ENCODE measurements around the gene ESRP2. TPM values are rescaled to one million over a fixed set of nuclear protein-coding genes. Genes with fewer than 3 reads are reported as not detected.

ESRP2 gene
- total and polyA plus RNA-seq, 9 of the 15 experiments (the other 6 are each of a cell fraction or from before 2014, with no cell fraction given) = 0.05 to 0.15 (median 0.07) TPM; not detected in 6

DNA sequence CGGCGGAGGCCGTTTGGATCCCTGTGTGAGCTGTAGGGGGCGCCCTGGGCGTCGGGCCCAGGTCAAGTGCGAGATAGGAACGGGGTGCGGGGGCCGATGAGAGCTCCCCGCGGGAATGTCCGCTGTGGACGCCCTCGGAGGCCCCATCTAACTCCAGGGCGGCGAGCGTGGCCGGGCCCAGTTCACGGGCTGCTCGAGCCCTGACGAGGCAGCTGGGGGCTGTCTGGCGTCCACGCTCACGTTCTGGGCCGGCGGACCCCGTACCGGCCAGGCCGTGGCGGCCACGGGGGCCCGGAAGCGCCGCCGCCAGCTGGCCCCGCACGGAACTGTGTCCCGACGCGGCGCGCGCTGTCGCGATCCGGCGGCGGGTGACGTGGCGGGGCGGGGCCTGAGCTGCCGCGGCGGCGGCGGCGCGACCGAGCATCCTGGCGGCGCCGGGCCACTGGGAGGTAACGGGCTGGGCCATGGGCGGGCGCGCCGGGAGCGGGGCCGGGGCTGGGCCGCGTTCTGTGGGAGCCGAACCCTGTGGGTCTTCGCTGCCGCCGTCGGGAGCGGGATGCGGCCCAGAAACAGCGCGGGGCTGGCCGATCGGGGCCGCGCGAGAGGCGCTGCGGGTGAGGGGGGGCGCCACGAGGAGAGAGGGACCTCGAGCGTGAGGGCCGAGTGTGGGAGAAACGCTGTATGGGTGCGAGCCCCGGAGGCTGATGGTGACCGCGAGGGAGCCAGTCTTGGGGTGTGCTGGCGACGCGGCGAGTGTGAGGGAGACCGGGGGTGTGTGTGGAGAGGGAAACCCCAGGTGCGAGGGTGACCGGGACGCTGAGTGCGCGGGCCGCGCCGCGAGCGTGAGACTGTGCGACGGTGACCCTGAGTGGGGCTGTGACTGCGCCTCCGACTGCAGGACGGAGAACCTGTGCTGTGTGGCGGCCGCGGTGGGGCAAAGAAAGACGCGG lies 28.5 kb upstream of the ESRP2 start, which contains the start of gene SLC7A6 (continued):
- TF ChIP-seq, protein P1, sequence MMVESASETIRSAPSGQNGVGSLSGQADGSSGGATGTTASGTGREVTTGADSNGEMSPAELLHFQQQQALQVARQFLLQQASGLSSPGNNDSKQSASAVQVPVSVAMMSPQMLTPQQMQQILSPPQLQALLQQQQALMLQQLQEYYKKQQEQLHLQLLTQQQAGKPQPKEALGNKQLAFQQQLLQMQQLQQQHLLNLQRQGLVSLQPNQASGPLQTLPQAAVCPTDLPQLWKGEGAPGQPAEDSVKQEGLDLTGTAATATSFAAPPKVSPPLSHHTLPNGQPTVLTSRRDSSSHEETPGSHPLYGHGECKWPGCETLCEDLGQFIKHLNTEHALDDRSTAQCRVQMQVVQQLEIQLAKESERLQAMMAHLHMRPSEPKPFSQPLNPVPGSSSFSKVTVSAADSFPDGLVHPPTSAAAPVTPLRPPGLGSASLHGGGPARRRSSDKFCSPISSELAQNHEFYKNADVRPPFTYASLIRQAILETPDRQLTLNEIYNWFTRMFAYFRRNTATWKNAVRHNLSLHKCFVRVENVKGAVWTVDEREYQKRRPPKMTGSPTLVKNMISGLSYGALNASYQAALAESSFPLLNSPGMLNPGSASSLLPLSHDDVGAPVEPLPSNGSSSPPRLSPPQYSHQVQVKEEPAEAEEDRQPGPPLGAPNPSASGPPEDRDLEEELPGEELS (CRISPR knock-in tag; IDR thresholded peaks at IDR 0.05; ENCODE audit: borderline replicate concordance) = 0 out of 2 replicates have a peak, but pooled peaks have one; percentile 64
- TF ChIP-seq ZNF407 (IDR thresholded peaks at IDR 0.05; ENCODE audit: low read depth) (no peak), BRD4 (IDR thresholded peaks at IDR 0.05) (0 out of 2 replicates have a peak, but pooled peaks have one; percentile 26), HMG20B (CRISPR knock-in tag; IDR thresholded peaks at IDR 0.05) (no peak), NCOA4 (IDR thresholded peaks at IDR 0.05; ENCODE audit: partially characterized antibody) (no peak), SMAD3 (CRISPR knock-in tag; conservative IDR thresholded peaks at IDR 0.05) (0 out of 2 replicates have a peak, but pooled peaks have one; percentile 39), L3MBTL2 (IDR thresholded peaks at IDR 0.05) (peak; percentile 82), U2AF1 (optimal IDR thresholded peaks at IDR 0.05; ENCODE audit: low read depth, low read length) (peak; percentile 43), ELF4 (CRISPR knock-in tag; IDR thresholded peaks at IDR 0.05) (0 out of 2 replicates have a peak, but pooled peaks have one; percentile 36), CHD2 (IDR thresholded peaks at IDR 0.05; ENCODE audit: low read depth, low read length) (0 out of 2 replicates have a peak, but pooled peaks have one; percentile 5), ZNF23 (CRISPR knock-in tag; IDR thresholded peaks at IDR 0.05) (no peak), HMGN3 (IDR thresholded peaks at IDR 0.05; ENCODE audit: borderline replicate concordance, extremely low read depth, insufficient read length, low read depth, low read length) (peak; percentile 25), ZNF57 (CRISPR knock-in tag; IDR thresholded peaks at IDR 0.05) (no peak), MED1 (CRISPR knock-in tag; IDR thresholded peaks at IDR 0.05; ENCODE audit: borderline replicate concordance) (peak; percentile 71; the same call in 1 of the 2 replicates), TGIF2 (CRISPR knock-in tag; IDR thresholded peaks at IDR 0.05) (0 out of 2 replicates have a peak, but pooled peaks have one; percentile 17), POLR2AphosphoS5 (IDR thresholded peaks at IDR 0.05; ENCODE audit: control insufficient read depth, insufficient read depth, low read depth, low read length) (peak; percentile 29), YBX1 (IDR thresholded peaks at IDR 0.05) (no peak)

Measured in K562 (cell line).